HG03354 (cell line): ENCODE data around the gene ATXN7L1.

Experiments used
- ATAC-seq: cut with Tn5 transposase; IDR thresholded peaks from one replicate; pipeline ENCODE4 v1.9.1; 2021; ENCODE audit warnings: mild to moderate bottlenecking; ENCODE audit not compliant: unreplicated experiment, poor library complexity, severe bottlenecking

Gene ATXN7L1

DNA sequence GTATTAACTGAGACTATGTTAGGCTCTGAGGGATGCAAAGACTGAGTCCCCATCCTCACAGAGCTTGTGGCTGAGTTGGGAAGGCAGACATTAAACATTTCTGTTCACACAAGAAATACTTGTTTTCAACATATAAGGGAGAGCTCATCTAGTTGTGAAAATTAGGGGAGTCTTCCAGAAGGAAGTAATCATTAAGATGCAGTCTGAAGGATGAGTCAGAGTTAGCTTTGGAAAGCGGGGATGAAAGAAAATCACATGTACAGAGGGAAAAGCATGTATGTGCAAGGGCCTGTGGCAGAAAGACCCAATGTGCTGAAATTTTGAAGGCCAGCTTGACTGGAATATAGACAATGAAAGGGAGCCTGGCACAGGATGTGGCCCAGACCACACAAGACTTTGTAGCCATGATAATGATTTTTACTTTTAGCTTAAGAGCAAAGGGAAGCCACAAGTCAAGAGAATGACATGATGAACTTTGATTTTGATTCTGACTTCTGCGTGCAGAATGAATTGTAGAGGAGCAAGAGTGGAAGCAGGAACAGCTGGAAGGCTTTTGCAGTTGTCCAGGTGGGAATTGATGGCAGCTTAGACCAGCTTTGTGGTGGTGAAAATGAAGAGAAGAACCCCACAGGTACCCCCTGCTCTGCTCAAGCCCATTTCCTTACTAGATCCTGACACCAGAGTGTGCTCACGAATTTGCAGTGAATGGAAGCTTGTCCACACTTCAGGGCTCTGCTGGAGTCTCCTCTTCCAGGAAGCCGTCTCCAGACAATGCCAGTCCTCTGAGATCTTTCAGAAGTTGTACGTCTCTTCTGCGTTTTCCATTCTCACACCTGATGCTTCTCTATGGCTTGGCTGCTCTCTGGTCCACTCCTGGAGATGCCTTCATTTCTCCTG is 115.6 kb downstream of the ATXN7L1 start:
- no peak for ATAC-seq

DNA sequence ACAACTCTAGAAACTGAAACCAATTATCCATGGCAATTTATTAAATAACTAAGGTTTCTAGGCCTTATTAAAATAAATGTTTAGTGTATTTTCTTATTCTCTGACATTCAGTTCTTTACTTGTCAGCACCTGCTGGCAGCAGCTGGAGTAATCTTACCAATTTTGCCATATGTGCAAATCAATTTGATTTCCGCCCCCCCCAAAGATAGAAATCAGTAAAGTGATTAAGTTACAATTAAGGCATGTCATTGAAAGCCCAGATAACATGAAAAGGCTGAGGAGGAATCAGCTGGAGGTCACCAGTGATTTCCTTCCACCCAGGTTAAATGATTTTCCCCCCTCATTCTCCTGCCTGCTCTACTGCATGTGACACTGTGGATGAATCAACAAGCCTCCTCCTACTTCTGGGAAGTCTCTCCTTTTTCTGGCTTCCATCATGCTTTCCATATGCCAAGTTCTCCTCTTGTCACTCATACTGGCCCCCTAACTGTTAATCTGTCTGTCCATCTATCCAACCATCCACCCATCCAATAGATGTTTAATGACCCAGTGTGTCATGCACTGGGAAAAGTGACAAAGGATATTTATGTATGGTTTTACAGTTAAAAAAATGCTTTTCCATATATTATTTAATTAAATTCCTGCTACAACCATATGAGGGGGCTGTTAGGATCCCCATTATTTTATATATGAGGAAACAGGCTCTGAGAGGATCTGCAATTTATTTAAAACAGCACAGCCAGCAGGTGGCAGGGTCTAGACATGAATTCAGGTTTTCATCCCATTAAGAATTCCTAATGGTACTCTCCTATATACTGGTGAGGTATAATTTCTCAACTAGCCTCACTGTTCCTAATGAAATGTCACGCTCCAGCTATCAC is 116.5 kb downstream of the ATXN7L1 start:
- no peak for ATAC-seq

DNA sequence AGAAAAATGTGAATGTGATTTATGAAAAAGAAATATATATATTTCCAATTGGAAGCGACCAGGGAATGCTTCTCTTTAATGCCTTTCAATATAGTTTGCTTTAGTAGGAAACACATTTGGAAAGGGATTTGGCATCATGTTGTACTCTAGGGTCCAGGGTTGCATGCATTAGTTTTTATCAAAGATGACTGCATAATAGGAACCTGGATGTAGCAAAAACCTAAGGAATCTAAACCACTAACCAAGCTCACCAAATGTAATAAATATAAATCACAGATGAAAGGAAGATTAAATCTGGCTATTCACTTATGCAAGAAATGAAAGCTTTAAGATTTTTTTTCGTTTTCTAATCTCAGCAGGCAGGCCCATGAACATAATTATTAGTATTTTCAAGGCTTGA is 120.0 kb downstream of the ATXN7L1 start:
- ATAC-seq = no peak

GRCh38 chr7:105752671-105753275 is 123.6 kb downstream of the ATXN7L1 start:
- ATAC-seq = no peak

DNA sequence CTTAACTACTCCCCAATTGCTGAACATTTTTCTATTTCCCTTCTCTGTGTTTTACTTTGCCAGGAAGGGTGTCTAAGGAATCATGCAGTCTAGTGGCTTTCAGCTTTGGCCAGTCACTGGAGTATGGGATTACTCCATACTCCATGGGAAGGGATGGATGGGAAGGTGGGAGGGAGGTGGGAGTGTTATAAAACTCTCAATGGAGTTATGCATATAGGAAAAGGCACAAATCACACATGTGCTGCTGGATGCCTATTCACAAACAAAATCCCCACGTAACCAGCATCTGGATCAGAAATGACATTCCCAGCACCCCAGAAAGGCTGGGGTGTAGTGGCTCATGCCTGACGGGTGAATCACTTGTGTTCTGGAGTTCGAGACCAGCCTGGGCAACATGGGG is 125.3 kb downstream of the ATXN7L1 start:
- no peak for ATAC-seq

- ATAC-seq = no peak
Observed at GRCh38 chr7:105748701-105749100, 127.7 kb downstream of the ATXN7L1 start.

GRCh38 chr7:105745681-105746330 is 130.6 kb downstream of the ATXN7L1 start:
- no peak for ATAC-seq

DNA sequence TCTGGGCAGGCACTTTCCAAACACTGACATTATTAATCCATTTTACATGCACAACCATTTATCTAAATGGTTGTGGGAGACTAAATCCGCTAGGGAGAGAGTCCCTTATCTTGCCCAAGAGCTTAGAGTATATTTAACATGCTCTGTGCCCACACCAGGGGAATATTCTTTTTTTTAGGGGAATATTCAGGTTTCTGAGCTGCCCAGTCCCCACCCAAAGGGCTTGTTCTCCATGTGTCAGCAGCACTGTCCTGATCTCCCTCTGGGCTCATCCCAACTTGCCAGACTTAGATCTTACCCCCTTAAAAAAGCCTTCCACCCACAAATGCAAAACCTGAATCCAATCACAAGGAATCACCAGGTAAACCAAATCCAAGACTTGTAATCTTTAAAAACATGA is 132.1 kb downstream of the ATXN7L1 start:
- no peak for ATAC-seq

GRCh38 chr7:105743351-105744090 is 132.9 kb downstream of the ATXN7L1 start:
- no peak for ATAC-seq

DNA sequence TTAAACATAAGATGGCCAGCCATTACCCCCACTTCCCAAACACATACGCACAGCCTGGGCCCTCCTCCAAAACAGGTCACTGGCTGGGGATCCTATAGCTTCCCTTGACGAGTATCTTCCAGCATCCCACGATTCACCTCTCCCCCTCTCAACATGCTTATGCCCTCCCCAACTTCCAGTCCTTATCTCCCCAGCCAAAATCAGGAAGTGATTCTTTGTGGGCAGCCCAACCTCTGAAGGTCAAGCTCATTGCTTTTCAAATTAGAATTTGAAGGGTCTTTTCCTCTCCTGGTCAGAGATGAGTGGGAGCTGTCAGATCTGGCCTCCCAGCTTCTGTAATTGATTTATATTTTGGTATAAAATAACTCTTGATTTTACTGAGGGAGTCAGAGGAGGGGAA is 133.6 kb downstream of the ATXN7L1 start:
- no peak for ATAC-seq

GRCh38 chr7:105741982-105742381 is 134.4 kb downstream of the ATXN7L1 start:
- ATAC-seq = no peak

DNA sequence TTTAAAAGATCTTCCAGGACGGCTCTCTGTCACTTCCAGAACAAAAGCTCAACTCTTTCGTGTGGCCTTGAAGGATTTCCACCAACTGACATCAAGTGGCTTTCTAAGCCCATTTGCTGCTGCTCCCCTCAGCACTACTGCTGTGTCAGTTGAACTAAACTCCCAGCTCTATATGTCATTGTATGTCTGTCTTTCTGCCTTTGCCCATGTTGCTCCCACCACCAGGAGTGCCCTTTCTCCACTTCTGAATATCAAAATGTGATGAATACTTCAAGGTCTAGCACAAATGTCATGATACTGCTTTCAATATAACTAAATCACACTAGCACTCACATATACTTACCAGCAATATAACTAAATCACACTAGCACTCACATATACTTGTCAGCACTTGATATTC is 138.3 kb downstream of the ATXN7L1 start:
- ATAC-seq = no peak

DNA sequence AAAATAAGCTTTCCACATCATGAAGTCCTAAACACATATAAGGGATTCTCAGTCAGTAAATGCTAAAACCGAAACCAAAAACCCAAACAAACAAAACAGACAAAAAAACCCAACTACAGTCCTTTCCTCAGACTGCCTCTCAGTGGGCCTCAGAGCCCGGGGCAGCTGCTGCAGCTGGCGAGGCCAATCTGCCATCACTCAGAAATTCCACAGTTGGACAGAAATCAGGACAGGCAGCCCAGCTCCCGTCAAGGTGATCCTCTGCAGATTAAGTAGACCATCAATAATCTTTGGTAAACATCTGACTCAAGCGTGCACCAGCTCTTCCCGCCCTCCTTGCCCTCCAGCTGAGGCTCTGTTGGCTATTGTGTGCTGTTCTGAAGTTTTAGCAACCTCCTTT is 142.2 kb downstream of the ATXN7L1 start:
- no peak for ATAC-seq

DNA sequence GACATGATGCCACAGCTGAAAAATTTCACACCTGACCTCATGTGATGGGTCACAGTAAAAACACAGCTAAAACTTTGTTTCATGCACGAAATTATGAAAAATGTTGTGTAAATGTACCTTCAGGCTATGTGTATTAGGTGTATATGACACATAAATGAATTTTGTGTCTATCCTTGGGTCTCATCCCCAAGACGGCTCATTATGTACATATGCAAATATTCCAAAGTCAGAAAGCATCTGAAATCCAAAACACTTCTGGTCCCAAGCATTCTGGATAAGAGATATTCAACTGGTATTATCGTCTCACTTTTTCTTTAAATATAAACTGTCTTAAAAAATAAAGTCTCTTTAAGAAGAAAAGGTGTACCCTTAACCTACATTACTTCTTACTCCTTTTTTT is 145.4 kb downstream of the ATXN7L1 start:
- no peak for ATAC-seq

DNA sequence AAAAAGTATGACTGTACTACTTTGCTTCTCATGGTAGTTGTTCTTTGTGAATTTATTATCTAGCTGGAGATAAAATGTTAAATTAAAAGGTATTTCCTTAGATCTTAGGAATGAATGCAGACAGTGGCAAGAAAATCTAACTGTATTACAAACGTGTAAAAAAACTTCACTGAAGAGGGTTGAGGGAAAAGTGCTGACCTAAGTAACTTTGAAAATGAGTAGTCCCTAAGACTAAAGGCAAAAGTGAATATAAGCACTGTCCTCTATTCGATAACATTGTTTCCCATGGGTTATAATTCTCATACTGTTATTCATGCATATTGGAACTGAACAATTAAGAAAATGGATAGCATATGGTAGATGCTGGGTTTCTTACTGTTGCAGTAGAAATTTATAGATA is 148.4 kb downstream of the ATXN7L1 start:
- ATAC-seq = no peak

DNA sequence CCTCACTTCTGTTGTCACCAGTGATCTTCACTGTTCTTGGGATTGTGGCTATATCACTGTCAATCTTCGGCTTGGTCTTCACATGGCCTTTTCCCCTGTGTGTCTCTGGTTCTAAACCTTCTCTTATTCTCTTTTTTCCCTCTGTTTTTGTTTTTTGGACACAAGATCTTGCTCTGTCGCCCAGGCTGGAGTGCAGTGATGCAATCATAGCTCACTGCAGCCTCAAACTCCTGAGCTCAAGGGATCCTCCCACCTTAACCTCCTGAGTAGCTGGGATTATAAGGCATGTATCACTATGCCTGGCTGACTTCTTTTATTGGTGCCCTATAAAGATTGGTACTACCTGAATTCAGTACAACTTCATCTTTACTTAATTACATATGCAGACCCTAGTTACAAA is 151.7 kb downstream of the ATXN7L1 start:
- ATAC-seq = no peak

DNA sequence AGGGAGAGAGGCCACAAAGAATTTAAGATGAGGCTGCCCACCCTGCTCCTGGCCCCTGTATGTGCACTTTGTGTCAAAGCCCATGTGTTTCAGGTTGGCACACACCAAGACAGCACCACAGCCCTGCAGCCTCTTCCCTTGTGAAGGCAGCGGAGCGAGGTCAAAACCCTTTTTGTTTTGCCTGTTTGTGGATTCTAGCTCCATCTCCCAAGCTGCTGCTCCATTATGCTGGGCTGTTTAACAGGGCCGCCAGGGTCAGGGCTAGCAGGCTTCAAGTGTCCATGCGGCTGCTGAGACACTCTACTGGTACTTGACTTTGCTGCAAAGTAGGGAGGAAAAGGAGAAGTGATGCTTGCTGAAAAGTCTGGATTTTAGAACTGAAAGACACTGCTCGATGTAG is 152.8 kb downstream of the ATXN7L1 start:
- ATAC-seq = no peak

DNA sequence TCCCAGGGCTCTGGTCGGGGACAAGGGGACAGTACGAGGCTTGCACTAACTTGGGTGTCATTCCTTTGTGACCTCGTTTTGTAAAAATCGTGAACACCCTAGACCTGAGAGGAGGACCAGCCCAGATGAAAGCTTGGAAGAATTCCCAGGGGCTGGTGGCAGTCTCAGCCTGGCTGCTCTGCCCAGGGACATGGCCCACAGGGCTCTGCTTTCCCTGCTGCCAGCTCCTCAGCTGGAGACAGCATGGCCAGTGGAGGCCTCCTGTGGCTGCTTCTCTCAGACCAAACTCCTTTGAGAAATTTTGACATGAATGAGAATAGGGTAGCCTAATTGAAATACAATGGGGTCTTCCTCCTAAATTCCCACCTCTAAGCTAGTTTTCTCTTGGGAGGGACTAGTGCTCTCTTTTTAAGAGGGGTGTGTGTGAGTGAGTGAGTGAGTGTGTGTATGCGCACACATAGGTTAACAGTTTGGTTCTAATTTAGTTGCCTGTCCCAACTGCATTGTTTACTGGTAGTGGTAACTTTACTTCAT is 154.8 kb downstream of the ATXN7L1 start:
- ATAC-seq = no peak

GRCh38 chr7:105719919-105720318 is 156.5 kb downstream of the ATXN7L1 start:
- ATAC-seq = no peak
